ENCODE data around the gene SPRR2A. TPM values are rescaled to one million over a fixed set of nuclear protein-coding genes. Genes with fewer than 3 reads are reported as not detected.
A peak's percentile ranks its signal among the peaks of the same experiment; 100 is the strongest.

The SPRR2A gene
- total RNA-seq, 1 donor from 2014 or later = not detected

DNA sequence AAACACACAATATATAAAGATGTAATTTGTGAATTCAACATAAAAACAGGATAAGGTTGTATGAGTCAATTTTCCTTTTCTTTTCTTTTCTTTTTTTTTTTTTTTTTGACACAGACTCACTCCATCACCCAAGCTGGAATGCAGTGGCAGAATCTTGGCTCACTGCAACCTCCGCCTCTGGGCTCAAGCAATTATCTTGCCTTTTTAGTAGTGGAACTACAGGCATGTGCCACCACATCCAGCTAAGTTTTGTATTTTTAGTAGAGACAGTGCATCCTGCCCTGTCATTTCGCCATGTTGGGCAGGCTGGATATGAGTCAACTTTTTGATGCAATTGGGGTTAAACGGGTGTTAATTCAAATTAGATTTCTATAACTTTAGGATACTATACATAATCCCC lies 24.4 kb upstream of the SPRR2A start:
- H2AFZ ChIP-seq (ENCODE audit: low read depth, low read length) = no peak overlapping the region
- H3K36me3 Mint-ChIP-seq (ENCODE audit: low read depth, unreplicated experiment) = no peaks in the 10 kb centered on the region
- DNase-seq (ENCODE audit: low read depth) = peak; percentile 4
- no peaks in the 10 kb centered on the region for H4K20me1 ChIP-seq (ENCODE audit: insufficient read depth, low read length)
- H3K79me2 ChIP-seq (ENCODE audit: insufficient read depth, low read length) = no peaks in the 10 kb centered on the region
- H3K4me1 Mint-ChIP-seq (ENCODE audit: low read depth, unreplicated experiment) = no peaks in the 10 kb centered on the region
- H3K27me3 Mint-ChIP-seq (ENCODE audit: low read depth, unreplicated experiment) = no peaks in the 10 kb centered on the region
- no peak overlapping the region for H3K9ac ChIP-seq (ENCODE audit: low read length)
- H3K27me3 ChIP-seq (ENCODE audit: insufficient read depth, low read length) = no peaks in the 10 kb centered on the region
- no peaks in the 10 kb centered on the region for H3K4me1 ChIP-seq (ENCODE audit: insufficient read depth, low read length)
- H3K4me2 ChIP-seq (ENCODE audit: low read length) = no peak overlapping the region
- H3K9me3 Mint-ChIP-seq (ENCODE audit: unreplicated experiment) = peaks cover 2% of the 10 kb centered on the region
- no peaks in the 10 kb centered on the region for H3K9me3 ChIP-seq (ENCODE audit: insufficient read depth, low read depth, low read length)
- no peak overlapping the region for H3K27ac Mint-ChIP-seq (ENCODE audit: unreplicated experiment)
- no peaks in the 10 kb centered on the region for H3K36me3 ChIP-seq (ENCODE audit: insufficient read depth, low read length)
- H3K4me3 Mint-ChIP-seq (ENCODE audit: unreplicated experiment) = no peak overlapping the region
- no peak overlapping the region for H3K4me3 ChIP-seq (ENCODE audit: insufficient read depth, low read depth, low read length)
- no peak overlapping the region for H3K27ac ChIP-seq (ENCODE audit: low read depth, low read length)
- TF ChIP-seq, protein P1, sequence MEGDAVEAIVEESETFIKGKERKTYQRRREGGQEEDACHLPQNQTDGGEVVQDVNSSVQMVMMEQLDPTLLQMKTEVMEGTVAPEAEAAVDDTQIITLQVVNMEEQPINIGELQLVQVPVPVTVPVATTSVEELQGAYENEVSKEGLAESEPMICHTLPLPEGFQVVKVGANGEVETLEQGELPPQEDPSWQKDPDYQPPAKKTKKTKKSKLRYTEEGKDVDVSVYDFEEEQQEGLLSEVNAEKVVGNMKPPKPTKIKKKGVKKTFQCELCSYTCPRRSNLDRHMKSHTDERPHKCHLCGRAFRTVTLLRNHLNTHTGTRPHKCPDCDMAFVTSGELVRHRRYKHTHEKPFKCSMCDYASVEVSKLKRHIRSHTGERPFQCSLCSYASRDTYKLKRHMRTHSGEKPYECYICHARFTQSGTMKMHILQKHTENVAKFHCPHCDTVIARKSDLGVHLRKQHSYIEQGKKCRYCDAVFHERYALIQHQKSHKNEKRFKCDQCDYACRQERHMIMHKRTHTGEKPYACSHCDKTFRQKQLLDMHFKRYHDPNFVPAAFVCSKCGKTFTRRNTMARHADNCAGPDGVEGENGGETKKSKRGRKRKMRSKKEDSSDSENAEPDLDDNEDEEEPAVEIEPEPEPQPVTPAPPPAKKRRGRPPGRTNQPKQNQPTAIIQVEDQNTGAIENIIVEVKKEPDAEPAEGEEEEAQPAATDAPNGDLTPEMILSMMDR (IDR thresholded peaks at IDR 0.05; ENCODE audit: insufficient read depth, low read depth, low read length) = no peak
- no peak for TF ChIP-seq EZH2 (IDR thresholded peaks at IDR 0.05; ENCODE audit: insufficient read depth, low read length)
- FAIRE-seq = no peak

DNA sequence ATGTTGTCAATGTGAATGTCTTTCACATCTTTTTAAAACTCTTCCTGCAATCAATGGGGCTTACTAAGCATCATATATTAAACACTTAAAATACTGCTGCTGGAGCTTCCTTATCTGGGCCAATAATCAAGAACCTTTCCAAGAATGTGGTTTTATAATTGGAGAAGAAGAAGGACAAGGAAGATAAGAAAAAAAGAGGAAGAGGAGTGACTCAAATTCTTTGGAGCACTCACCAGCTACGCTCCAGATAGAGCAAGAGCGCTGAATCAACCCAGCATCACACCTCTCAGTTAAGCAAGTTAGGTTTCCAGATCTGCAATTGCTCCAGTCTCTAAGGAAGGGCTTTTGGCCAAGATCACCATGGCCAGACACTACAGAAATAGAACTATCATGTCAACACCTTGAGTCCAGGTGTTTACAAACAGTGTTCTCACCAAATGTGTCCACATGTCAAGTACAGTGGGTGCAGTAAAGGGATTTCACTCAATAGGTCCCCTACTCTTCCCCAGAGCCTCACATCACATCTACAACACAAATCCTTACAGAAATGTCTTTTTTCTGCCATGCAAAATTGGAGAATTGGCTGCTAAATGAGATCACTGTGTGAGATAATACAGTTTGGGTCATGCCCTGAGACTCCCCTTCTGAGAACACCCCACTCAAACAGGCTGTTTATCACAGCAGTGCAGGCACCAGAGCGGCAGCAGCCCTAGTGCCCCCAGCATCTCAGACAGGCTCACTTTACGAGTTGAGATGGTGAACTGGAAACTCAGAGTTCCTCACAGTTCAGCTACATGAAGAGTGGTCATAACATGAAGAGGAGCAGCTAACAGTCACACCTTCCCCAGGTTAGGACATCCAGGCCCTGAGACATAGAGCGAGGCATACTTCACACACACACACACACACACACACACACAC lies 15.8 kb upstream of the SPRR2A start:
- Histone ChIP-seq H3K4me3 (ENCODE audit: insufficient read depth, low read depth, low read length) (no peak overlapping the region), H3K27me3 (ENCODE audit: insufficient read depth, low read length) (no peaks in the 10 kb centered on the region), H4K20me1 (ENCODE audit: insufficient read depth, low read length) (no peaks in the 10 kb centered on the region), H3K4me1 (ENCODE audit: insufficient read depth, low read length) (no peaks in the 10 kb centered on the region), H3K79me2 (ENCODE audit: insufficient read depth, low read length) (no peaks in the 10 kb centered on the region), H3K27ac (ENCODE audit: low read depth, low read length) (no peak overlapping the region), H2AFZ (ENCODE audit: low read depth, low read length) (no peak overlapping the region), H3K4me2 (ENCODE audit: low read length) (no peak overlapping the region), H3K36me3 (ENCODE audit: insufficient read depth, low read length) (no peaks in the 10 kb centered on the region), H3K9me3 (ENCODE audit: insufficient read depth, low read depth, low read length) (no peaks in the 10 kb centered on the region), H3K9ac (ENCODE audit: low read length) (no peak overlapping the region)
- FAIRE-seq = no peak
- Mint-ChIP-seq H3K4me3 (ENCODE audit: unreplicated experiment) (no peak overlapping the region), H3K9me3 (ENCODE audit: unreplicated experiment) (no peaks in the 10 kb centered on the region), H3K4me1 (ENCODE audit: low read depth, unreplicated experiment) (no peaks in the 10 kb centered on the region), H3K36me3 (ENCODE audit: low read depth, unreplicated experiment) (no peaks in the 10 kb centered on the region), H3K27me3 (ENCODE audit: low read depth, unreplicated experiment) (no peaks in the 10 kb centered on the region), H3K27ac (ENCODE audit: unreplicated experiment) (no peak overlapping the region)
- DNase-seq (ENCODE audit: low read depth) = no peak
- TF ChIP-seq EZH2 (IDR thresholded peaks at IDR 0.05; ENCODE audit: insufficient read depth, low read length) = no peak
- TF ChIP-seq, protein P1 (IDR thresholded peaks at IDR 0.05; ENCODE audit: insufficient read depth, low read depth, low read length) = no peak

DNA sequence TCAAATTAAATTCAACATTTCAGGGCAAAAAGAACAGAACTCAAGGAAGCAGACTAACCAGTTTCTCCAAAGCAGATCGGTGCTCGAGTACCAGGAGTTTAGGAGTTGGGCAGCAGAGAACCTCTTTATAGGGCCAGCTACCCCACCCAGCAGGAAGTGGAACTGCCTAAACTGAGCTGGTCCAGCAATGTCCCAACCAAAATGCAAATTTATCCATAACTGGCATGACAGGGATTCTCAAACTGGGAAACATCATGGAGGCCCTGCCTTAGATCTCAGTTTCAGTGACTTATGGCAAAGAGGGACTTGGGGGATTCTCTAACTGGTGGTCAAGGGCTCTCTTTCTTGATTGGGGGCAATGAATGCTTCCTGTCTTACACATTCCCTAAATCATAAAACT lies 14.2 kb upstream of the SPRR2A start, which contains the start of gene SPRR2B:
SPRR2B (minus strand) TSS at position 101 of the 400 bp plus-strand sequence. CDS start 772 bp downstream, outside the sequence.
- Histone ChIP-seq H3K4me1 (ENCODE audit: insufficient read depth, low read length) (no peaks in the 10 kb centered on the region), H3K9ac (ENCODE audit: low read length) (no peak within 1 kb of the TSS), H2AFZ (ENCODE audit: low read depth, low read length) (no peak within 1 kb of the TSS), H3K79me2 (ENCODE audit: insufficient read depth, low read length) (no peaks in the 10 kb centered on the region), H3K4me2 (ENCODE audit: low read length) (no peak within 1 kb of the TSS), H3K27ac (ENCODE audit: low read depth, low read length) (no peak within 1 kb of the TSS), H4K20me1 (ENCODE audit: insufficient read depth, low read length) (no peaks in the 10 kb centered on the region), H3K9me3 (ENCODE audit: insufficient read depth, low read depth, low read length) (no peaks in the 10 kb centered on the region), H3K27me3 (ENCODE audit: insufficient read depth, low read length) (no peaks in the 10 kb centered on the region), H3K36me3 (ENCODE audit: insufficient read depth, low read length) (no peaks in the 10 kb centered on the region), H3K4me3 (ENCODE audit: insufficient read depth, low read depth, low read length) (no peak within 1 kb of the TSS)
- Mint-ChIP-seq H3K4me3 (ENCODE audit: unreplicated experiment) (no peak within 1 kb of the TSS), H3K4me1 (ENCODE audit: low read depth, unreplicated experiment) (no peaks in the 10 kb centered on the region), H3K27ac (ENCODE audit: unreplicated experiment) (no peak within 1 kb of the TSS), H3K9me3 (ENCODE audit: unreplicated experiment) (no peaks in the 10 kb centered on the region), H3K36me3 (ENCODE audit: low read depth, unreplicated experiment) (no peaks in the 10 kb centered on the region), H3K27me3 (ENCODE audit: low read depth, unreplicated experiment) (peaks cover 1% of the 10 kb centered on the region)
- FAIRE-seq (no peak), DNase-seq (ENCODE audit: low read depth) (no peak)
- TF ChIP-seq, protein P1 (IDR thresholded peaks at IDR 0.05; ENCODE audit: insufficient read depth, low read depth, low read length) = no peak
- TF ChIP-seq EZH2 (IDR thresholded peaks at IDR 0.05; ENCODE audit: insufficient read depth, low read length) = no peak

Data from astrocyte (in vitro differentiated cells and primary cell).